Kidney epithelial cell (primary cell): ENCODE results near the gene FHOD3. TPM values are rescaled to one million over a fixed set of nuclear protein-coding genes. Genes with fewer than 3 reads are reported as not detected.

Experiments
- DNase-seq: peaks from one replicate; pipeline ENCODE4 v3.0.0-alpha.2; 2010; ENCODE audit warnings: low read depth
- H3K27me3 ChIP-seq: 2 replicates; pipeline ENCODE4 v1.6.0; 2011; ENCODE audit warnings: low read length; ENCODE audit not compliant: control insufficient read depth, insufficient read depth
- H3K36me3 ChIP-seq: 2 replicates; pipeline ENCODE4 v1.5.1; 2011; ENCODE audit warnings: low read length; ENCODE audit not compliant: control insufficient read depth, insufficient read depth
- H3K4me3 ChIP-seq: 2 replicates; pipeline ENCODE4 v1.5.1; 2011; ENCODE audit warnings: low read depth, mild to moderate bottlenecking, control low read depth, low read length
- CTCF ChIP-seq: IDR thresholded peaks from 2 replicates; pipeline ENCODE4 v1.5.1; 2011; ENCODE audit warnings: mild to moderate bottlenecking, moderate library complexity, low read length, control low read depth, inconsistent platforms; ENCODE audit not compliant: insufficient read depth, poor library complexity, severe bottlenecking
- total RNA-seq: library from RNA; depleted of rRNA; stranded (reverse); fragments of >200 nt; gene quantifications from 2 replicates; pipeline ENCODE4 v1.2.3, GENCODE V29; 2015

FHOD3 gene
- total RNA-seq, 1 donor from 2014 or later, result 47.2 TPM

GRCh38 chr18:36432880-36433555, 135.5 kb downstream of the FHOD3 start:
- no peak overlapping the region for H3K4me3 ChIP-seq
- no peak for DNase-seq
- H3K36me3 ChIP-seq, result no peaks in the 10 kb centered on the region
- TF ChIP-seq CTCF, result no peak
- H3K27me3 ChIP-seq, result no peaks in the 10 kb centered on the region

- TF ChIP-seq CTCF, result no peak
- H3K27me3 ChIP-seq, result no peaks in the 10 kb centered on the region
- no peaks in the 10 kb centered on the region for H3K36me3 ChIP-seq
- DNase-seq, result no peak
- H3K4me3 ChIP-seq, result no peak overlapping the region
These were observed 138.9 kb downstream of the FHOD3 start for GRCh38 chr18:36436387-36436786.

GRCh38 chr18:36440614-36441013, 143.1 kb downstream of the FHOD3 start:
- Histone ChIP-seq H3K4me3 (no peak overlapping the region), H3K27me3 (no peaks in the 10 kb centered on the region), H3K36me3 (no peaks in the 10 kb centered on the region)
- no peak for TF ChIP-seq CTCF
- peak; percentile 19 for DNase-seq

- Histone ChIP-seq H3K27me3 (no peaks in the 10 kb centered on the region), H3K4me3 (no peak overlapping the region)
- peak; percentile 39 for DNase-seq
These were observed 144.1 kb downstream of the FHOD3 start for GRCh38 chr18:36441426-36442240.

GRCh38 chr18:36442717-36443116, 145.2 kb downstream of the FHOD3 start:
- Histone ChIP-seq H3K27me3 (no peaks in the 10 kb centered on the region), H3K36me3 (no peaks in the 10 kb centered on the region), H3K4me3 (no peak overlapping the region)
- DNase-seq, result no peak
- no peak for TF ChIP-seq CTCF

More at GRCh38 chr18:36441426-36442240, 144.1 kb downstream of the FHOD3 start:
- TF ChIP-seq CTCF, result no peak
- H3K36me3 ChIP-seq, result no peaks in the 10 kb centered on the region
